Neural crest cell (in vitro differentiated cells): ENCODE data around the gene PIPOX. TPM values are rescaled to one million over a fixed set of nuclear protein-coding genes. Genes with fewer than 3 reads are reported as not detected.

Experiments used
- DNase-seq: peaks from one replicate; pipeline ENCODE4 v3.0.0; 2021; ENCODE audit warnings: low read depth, mixed read lengths, low spot score
- H3K27ac Mint-ChIP-seq: one replicate; pipeline ENCODE4 v1.8.0; 2021; ENCODE audit warnings: mild to moderate bottlenecking, mixed read lengths; ENCODE audit not compliant: unreplicated experiment
- H3K27me3 Mint-ChIP-seq: 2 replicates; pipeline ENCODE4 v1.8.0; 2021; ENCODE audit warnings: low read depth, mild to moderate bottlenecking, mixed read lengths
- H3K36me3 Mint-ChIP-seq: 2 replicates; pipeline ENCODE4 v1.8.0; 2021; ENCODE audit warnings: low read depth, mild to moderate bottlenecking, mixed read lengths
- H3K4me1 Mint-ChIP-seq: 2 replicates; pipeline ENCODE4 v1.8.0; 2021; ENCODE audit warnings: mixed read lengths
- H3K4me3 Mint-ChIP-seq: one replicate; pipeline ENCODE4 v1.8.0; 2021; ENCODE audit warnings: mild to moderate bottlenecking, mixed read lengths
- H3K9me3 Mint-ChIP-seq: 2 replicates; pipeline ENCODE4 v1.8.0; 2021; ENCODE audit warnings: mixed read lengths
- total RNA-seq: library from RNA; stranded (reverse); gene quantifications from 2 replicates; pipeline ENCODE4 v1.2.1, GENCODE V29; 2021
- TF ChIP-seq, protein P1 (sequence below): fragments of 200-600 bp; sonication (generic); conservative IDR thresholded peaks from 2 replicates; pipeline ENCODE4 v1.5.0; 2021; ENCODE audit warnings: antibody characterized with exemption, mild to moderate bottlenecking

Gene PIPOX
- total RNA-seq, 1 donor from 2014 or later: 4.1 TPM

DNA sequence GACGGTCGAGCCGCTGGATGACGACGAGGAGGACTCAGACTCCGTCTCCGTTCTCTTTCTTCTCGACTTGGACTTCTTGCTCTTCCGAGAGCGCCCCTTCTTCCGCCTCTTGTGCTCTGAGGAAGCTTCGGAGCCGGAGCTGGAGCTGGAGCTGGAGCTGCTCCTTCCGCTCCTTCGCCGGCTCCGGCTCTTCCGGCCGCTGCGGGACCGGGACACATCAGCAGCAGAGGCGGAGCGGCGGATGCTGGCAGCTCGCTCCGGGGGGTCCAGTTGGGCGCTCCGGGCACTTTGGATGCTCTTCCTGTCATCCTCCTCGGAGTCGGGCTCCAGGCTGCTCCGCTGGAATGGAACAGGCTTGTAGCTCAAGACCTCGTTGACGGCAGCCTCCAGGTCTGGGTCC is 36.9 kb downstream of the PIPOX start:
- peaks cover 6% of the 10 kb centered on the region for H3K4me1 Mint-ChIP-seq
- H3K27ac Mint-ChIP-seq: no peak overlapping the region
- H3K4me3 Mint-ChIP-seq: no peak overlapping the region
- H3K27me3 Mint-ChIP-seq: no peaks in the 10 kb centered on the region
- no peaks in the 10 kb centered on the region for H3K9me3 Mint-ChIP-seq
- no peak for DNase-seq
- TF ChIP-seq, protein P1, sequence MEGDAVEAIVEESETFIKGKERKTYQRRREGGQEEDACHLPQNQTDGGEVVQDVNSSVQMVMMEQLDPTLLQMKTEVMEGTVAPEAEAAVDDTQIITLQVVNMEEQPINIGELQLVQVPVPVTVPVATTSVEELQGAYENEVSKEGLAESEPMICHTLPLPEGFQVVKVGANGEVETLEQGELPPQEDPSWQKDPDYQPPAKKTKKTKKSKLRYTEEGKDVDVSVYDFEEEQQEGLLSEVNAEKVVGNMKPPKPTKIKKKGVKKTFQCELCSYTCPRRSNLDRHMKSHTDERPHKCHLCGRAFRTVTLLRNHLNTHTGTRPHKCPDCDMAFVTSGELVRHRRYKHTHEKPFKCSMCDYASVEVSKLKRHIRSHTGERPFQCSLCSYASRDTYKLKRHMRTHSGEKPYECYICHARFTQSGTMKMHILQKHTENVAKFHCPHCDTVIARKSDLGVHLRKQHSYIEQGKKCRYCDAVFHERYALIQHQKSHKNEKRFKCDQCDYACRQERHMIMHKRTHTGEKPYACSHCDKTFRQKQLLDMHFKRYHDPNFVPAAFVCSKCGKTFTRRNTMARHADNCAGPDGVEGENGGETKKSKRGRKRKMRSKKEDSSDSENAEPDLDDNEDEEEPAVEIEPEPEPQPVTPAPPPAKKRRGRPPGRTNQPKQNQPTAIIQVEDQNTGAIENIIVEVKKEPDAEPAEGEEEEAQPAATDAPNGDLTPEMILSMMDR: no peak
- no peaks in the 10 kb centered on the region for H3K36me3 Mint-ChIP-seq

DNA sequence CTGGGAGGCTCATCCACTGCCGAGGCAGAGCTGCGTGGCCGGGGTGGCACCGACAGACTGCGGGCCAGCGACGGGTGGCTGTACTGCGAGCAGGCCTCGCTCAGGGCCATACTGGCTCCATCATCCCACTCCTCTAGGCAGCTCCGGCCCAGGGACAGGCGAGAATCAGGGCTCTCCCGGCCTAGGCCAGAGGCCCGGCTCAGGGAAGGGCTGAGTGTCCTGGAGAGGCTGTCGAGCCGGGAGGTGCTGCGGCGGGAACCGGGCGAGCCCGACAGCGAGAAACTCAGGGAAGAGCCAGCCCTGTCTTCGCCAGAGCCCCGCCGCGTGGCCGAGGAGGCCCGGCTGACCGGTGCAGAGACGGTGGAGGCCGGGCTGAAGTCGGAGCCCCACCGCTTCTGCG is 37.4 kb downstream of the PIPOX start:
- TF ChIP-seq, protein P1: no peak
- peaks cover 6% of the 10 kb centered on the region for H3K4me1 Mint-ChIP-seq
- no peak overlapping the region for H3K27ac Mint-ChIP-seq
- H3K36me3 Mint-ChIP-seq: no peaks in the 10 kb centered on the region
- no peaks in the 10 kb centered on the region for H3K9me3 Mint-ChIP-seq
- no peak for DNase-seq
- H3K4me3 Mint-ChIP-seq: no peak overlapping the region
- no peaks in the 10 kb centered on the region for H3K27me3 Mint-ChIP-seq

DNA sequence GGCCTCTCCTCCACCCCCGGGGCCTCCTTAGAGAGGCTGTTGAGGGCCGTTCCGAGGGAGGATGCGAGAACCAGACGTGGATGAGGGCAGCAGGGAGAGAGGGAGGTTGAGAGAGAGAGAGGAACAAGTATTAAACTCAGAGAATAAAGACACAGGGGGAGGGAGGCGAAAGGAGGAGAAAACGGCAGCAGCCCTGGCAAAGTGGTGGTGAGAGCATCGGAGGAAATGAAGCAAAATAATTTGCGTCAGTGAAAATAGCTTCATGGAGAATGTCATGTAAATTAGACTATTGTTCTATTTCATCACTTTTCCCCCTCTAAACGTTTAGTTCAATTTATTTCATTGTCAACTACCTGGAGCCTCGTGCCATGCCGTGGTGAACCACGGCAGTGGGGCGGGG is 38.0 kb downstream of the PIPOX start:
- H3K36me3 Mint-ChIP-seq: no peaks in the 10 kb centered on the region
- peak overlapping the region; percentile 84 for H3K27ac Mint-ChIP-seq
- DNase-seq: no peak
- H3K4me1 Mint-ChIP-seq: peaks cover 6% of the 10 kb centered on the region
- H3K27me3 Mint-ChIP-seq: no peaks in the 10 kb centered on the region
- TF ChIP-seq, protein P1: no peak
- H3K9me3 Mint-ChIP-seq: no peaks in the 10 kb centered on the region
- H3K4me3 Mint-ChIP-seq: no peak overlapping the region

DNA sequence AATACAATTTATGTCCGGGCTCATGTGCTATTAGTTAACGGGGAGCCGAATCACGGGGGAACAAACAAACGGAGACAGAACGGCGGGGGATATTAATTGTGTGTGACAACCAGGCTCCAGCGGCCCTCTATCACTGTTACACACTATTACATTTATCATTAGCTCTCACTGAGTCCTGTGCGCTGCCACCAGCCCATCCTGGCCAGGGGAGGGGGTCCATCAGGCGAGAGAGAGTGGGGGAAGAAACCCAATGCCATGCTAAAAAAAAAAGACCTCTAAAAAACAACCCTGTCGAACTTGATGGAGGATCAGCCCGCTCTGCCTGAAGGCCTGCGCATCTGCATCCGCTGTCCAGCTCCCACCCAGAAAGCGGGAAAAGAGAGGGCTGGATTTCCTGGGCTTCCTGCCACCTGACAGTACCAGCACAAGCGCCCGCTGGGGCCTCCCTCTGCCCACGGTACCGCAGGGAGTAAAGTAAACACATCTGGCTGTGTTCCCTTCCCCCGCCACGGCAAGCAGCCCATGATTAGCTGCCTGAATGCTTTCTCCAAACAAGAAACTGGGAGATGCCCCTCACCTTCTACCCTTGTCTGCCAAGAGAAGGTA is 41.7 kb downstream of the PIPOX start:
- Mint-ChIP-seq H3K4me1 (no peaks in the 10 kb centered on the region), H3K9me3 (no peaks in the 10 kb centered on the region), H3K4me3 (no peak overlapping the region)

DNA sequence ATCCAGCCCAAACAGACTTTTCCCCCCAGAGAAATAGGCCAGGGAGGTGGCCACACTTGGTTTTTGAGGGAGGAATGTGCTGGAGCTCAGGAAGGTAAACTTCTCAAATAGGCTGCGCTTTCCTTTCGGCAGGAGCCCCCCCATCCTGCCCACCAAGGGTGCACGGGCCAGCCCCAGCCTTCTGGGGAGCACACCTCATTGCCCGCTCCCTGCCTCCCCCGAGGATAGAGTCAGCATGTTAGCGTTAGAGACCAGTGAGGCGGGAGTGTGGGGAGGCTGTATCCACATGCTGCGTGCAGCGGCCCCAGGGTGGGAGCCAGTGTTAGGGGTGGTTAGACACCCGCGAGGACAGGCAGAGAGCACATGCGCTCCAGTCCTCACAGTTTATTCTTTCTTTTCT is 42.3 kb downstream of the PIPOX start:
- H3K27me3 Mint-ChIP-seq: no peaks in the 10 kb centered on the region
- H3K4me3 Mint-ChIP-seq: no peak overlapping the region
- TF ChIP-seq, protein P1: no peak
- peaks cover 2% of the 10 kb centered on the region for H3K36me3 Mint-ChIP-seq
- H3K4me1 Mint-ChIP-seq: no peaks in the 10 kb centered on the region
- H3K27ac Mint-ChIP-seq: no peak overlapping the region
- no peaks in the 10 kb centered on the region for H3K9me3 Mint-ChIP-seq
- no peak for DNase-seq

More for the DNA sequence above, 41.7 kb downstream of the PIPOX start:
- H3K27ac Mint-ChIP-seq: no peak overlapping the region
- TF ChIP-seq, protein P1: no peak
- no peak for DNase-seq
- no peaks in the 10 kb centered on the region for H3K27me3 Mint-ChIP-seq
- peaks cover 2% of the 10 kb centered on the region for H3K36me3 Mint-ChIP-seq
